Upper lobe of left lung (tissue), 6 donors: ENCODE data around the gene PF4V1. TPM values are rescaled to one million over a fixed set of nuclear protein-coding genes. Genes with fewer than 3 reads are reported as not detected.
A peak's percentile ranks its signal among the peaks of the same experiment; 100 is the strongest.

Experiments used
- ATAC-seq, 2 donors: fragments of 200-7000 bp; cut with Tn5 transposase; one replicate each; pipeline ENCODE4 v1.9.1; 2022; ENCODE audit warnings: mild to moderate bottlenecking in 2 of 2, moderate library complexity in 2 of 2; ENCODE audit not compliant: low FRiP score in 2 of 2
- DNase-seq, 2 donors: peaks; one replicate each; pipeline ENCODE4 v3.0.0-alpha.2; 2019 to 2020
- H3K27ac ChIP-seq, 4 donors: fragments of 200-600 bp; sonication (generic); one replicate each; pipeline ENCODE4 v1.5.1; 2016 to 2019
- H3K27me3 ChIP-seq, 4 donors: fragments of 200-600 bp; sonication (generic); one replicate each; pipeline ENCODE4 v1.5.1; 2017 to 2019
- H3K36me3 ChIP-seq, 4 donors: fragments of 200-600 bp; sonication (generic); one replicate each; pipeline ENCODE4 v1.5.1; 2016 to 2019
- H3K4me1 ChIP-seq, 4 donors: fragments of 200-600 bp; sonication (generic); one replicate each; pipeline ENCODE4 v1.5.1; 2018 to 2019
- H3K4me3 ChIP-seq, 4 donors: fragments of 200-600 bp; sonication (generic); one replicate each; pipeline ENCODE4 v1.5.1; 2017 to 2019; ENCODE audit warnings: mild to moderate bottlenecking in 2 of 4, moderate library complexity in 1 of 4
- H3K9me3 ChIP-seq, 4 donors: fragments of 200-600 bp; sonication (generic); one replicate each; pipeline ENCODE4 v1.5.1; 2018 to 2019
- CTCF ChIP-seq, 6 experiments: fragments of 450-650 bp in 4 of 6; fragments of 200-600 bp in 2 of 6; sonication (generic) in 2 of 6; IDR thresholded peaks; one replicate each; pipeline ENCODE4 v1.5.1; 2016 to 2019; ENCODE audit warnings: antibody characterized with exemption in 6 of 6
- EP300 ChIP-seq, 4 donors: sonication (generic); formaldehyde crosslinking; IDR thresholded peaks; one replicate each; pipeline ENCODE4 v1.5.1; 2017; ENCODE audit warnings: antibody characterized with exemption in 4 of 4, control low read depth in 2 of 4
- POLR2A ChIP-seq, 4 donors: fragments of 450-650 bp; IDR thresholded peaks; one replicate each; pipeline ENCODE4 v1.5.1; 2016 to 2017; ENCODE audit warnings: antibody characterized with exemption in 4 of 4, mild to moderate bottlenecking in 2 of 4
- POLR2AphosphoS5 ChIP-seq, 2 donors: sonication (generic); formaldehyde crosslinking; IDR thresholded peaks; one replicate each; pipeline ENCODE4 v1.5.1; 2017; ENCODE audit warnings: antibody characterized with exemption in 2 of 2
- WGBS, 2 donors: methylation state at CpG; one replicate each; pipeline ENCODE4 v1.1.5; 2017 to 2018; 5-methylcytosine and 5-hydroxymethylcytosine counted together
- total RNA-seq, 6 donors: library from RNA; depleted of rRNA in 4 of 6; stranded (reverse); fragments of >200 nt in 4 of 6; gene quantifications; one replicate each; pipeline versions ENCODE4 v1.1.0 to v1.2.1, GENCODE V29; 2016 to 2021
- donor health status: DM: no; HTN: no; CAD: no; lungs with moderate emphysema.
- donor health status: DM: no; HTN: yes; CAD: no; lungs with severe emphysema.

Gene PF4V1
- total RNA-seq, result not detected

GRCh38 chr4:73853246-73853704 lies at the start of gene PF4V1:
Gene PF4V1, plus strand, starts transcription at chr4:73853296. Its CDS starts 67 bp downstream, at chr4:73853363.
- peak; percentile 39 to 65 for ATAC-seq
- no peak within 1 kb of the TSS for H3K27ac ChIP-seq
- H3K36me3 ChIP-seq, result no peaks in the 10 kb centered on the region
- TF ChIP-seq EP300 (IDR thresholded peaks at IDR 0.05), result no peak
- TF ChIP-seq CTCF (IDR thresholded peaks at IDR 0.05), result peak in 2 of 6 experiments; percentile 11 to 14
- TF ChIP-seq POLR2A (IDR thresholded peaks at IDR 0.05), result no peak
- no peak for TF ChIP-seq POLR2AphosphoS5 (IDR thresholded peaks at IDR 0.05)
- H3K4me3 ChIP-seq, result peak within 1 kb of the TSS in 1 of 4 donors; percentile 21
- H3K4me1 ChIP-seq, result peaks cover 0 to 8% (median 4%) of the 10 kb centered on the region in 4 donors
- no peaks in the 10 kb centered on the region for H3K27me3 ChIP-seq
- no peaks in the 10 kb centered on the region for H3K9me3 ChIP-seq
- peak; percentile 31 to 85 for DNase-seq
- WGBS, 2 donors, result 25 to 40% methylated on average over 1 to 22 of the region's 22 CpGs

- Histone ChIP-seq H3K36me3 (no peaks in the 10 kb centered on the region), H3K4me3 (no peak overlapping the region), H3K4me1 (no peaks in the 10 kb centered on the region), H3K27ac (no peak overlapping the region), H3K27me3 (no peaks in the 10 kb centered on the region), H3K9me3 (no peaks in the 10 kb centered on the region)
- 76 to 82% methylated on average over 3 of the region's 3 CpGs for WGBS, 2 donors
- DNase-seq (no peak), ATAC-seq (no peak)
- no peak for TF ChIP-seq CTCF (IDR thresholded peaks at IDR 0.05)
- no peak for TF ChIP-seq POLR2A (IDR thresholded peaks at IDR 0.05)
- TF ChIP-seq EP300 (IDR thresholded peaks at IDR 0.05), result no peak
- no peak for TF ChIP-seq POLR2AphosphoS5 (IDR thresholded peaks at IDR 0.05)
These were observed 42.9 kb upstream of the PF4V1 start for GRCh38 chr4:73810191-73810590.

- DNase-seq (no peak), ATAC-seq (no peak)
- H3K9me3 ChIP-seq, result no peaks in the 10 kb centered on the region
- no peak overlapping the region for H3K4me3 ChIP-seq
- H3K27me3 ChIP-seq, result no peaks in the 10 kb centered on the region
- TF ChIP-seq POLR2A (IDR thresholded peaks at IDR 0.05), result no peak
- no peak for TF ChIP-seq CTCF (IDR thresholded peaks at IDR 0.05)
- no peak for TF ChIP-seq EP300 (IDR thresholded peaks at IDR 0.05)
- no peak for TF ChIP-seq POLR2AphosphoS5 (IDR thresholded peaks at IDR 0.05)
- H3K4me1 ChIP-seq, result no peaks in the 10 kb centered on the region
- 73 to 100% methylated on average over 1 of the region's 1 CpG for WGBS, 2 donors
- no peak overlapping the region for H3K27ac ChIP-seq
- no peaks in the 10 kb centered on the region for H3K36me3 ChIP-seq
These were observed 41.3 kb upstream of the PF4V1 start for GRCh38 chr4:73811841-73812240.

GRCh38 chr4:73814679-73815078 lies 38.4 kb upstream of the PF4V1 start:
- WGBS, 2 donors, result 81 to 84% methylated on average over 1 of the region's 1 CpG
- ATAC-seq (no peak), DNase-seq (no peak)
- H3K36me3 ChIP-seq, result no peaks in the 10 kb centered on the region
- no peak overlapping the region for H3K4me3 ChIP-seq
- no peak overlapping the region for H3K27ac ChIP-seq
- no peak for TF ChIP-seq POLR2AphosphoS5 (IDR thresholded peaks at IDR 0.05)
- no peak for TF ChIP-seq EP300 (IDR thresholded peaks at IDR 0.05)
- no peak for TF ChIP-seq POLR2A (IDR thresholded peaks at IDR 0.05)
- no peak for TF ChIP-seq CTCF (IDR thresholded peaks at IDR 0.05)
- H3K27me3 ChIP-seq, result no peaks in the 10 kb centered on the region
- no peaks in the 10 kb centered on the region for H3K9me3 ChIP-seq
- H3K4me1 ChIP-seq, result no peaks in the 10 kb centered on the region

GRCh38 chr4:73815145-73815544 lies 38.0 kb upstream of the PF4V1 start:
- ATAC-seq, result no peak
- Histone ChIP-seq H3K27ac (no peak overlapping the region), H3K36me3 (no peaks in the 10 kb centered on the region), H3K27me3 (no peaks in the 10 kb centered on the region), H3K9me3 (no peaks in the 10 kb centered on the region), H3K4me1 (no peaks in the 10 kb centered on the region), H3K4me3 (no peak overlapping the region)
- no peak for TF ChIP-seq EP300 (IDR thresholded peaks at IDR 0.05)
- TF ChIP-seq CTCF (IDR thresholded peaks at IDR 0.05), result no peak
- no peak for TF ChIP-seq POLR2AphosphoS5 (IDR thresholded peaks at IDR 0.05)
- no peak for TF ChIP-seq POLR2A (IDR thresholded peaks at IDR 0.05)
- WGBS, 2 donors, result 73 to 78% methylated on average over 1 of the region's 1 CpG
- no peak for DNase-seq
